Fibroblast of lung (primary cell): ENCODE results near the gene EIF3B. TPM values are rescaled to one million over a fixed set of nuclear protein-coding genes. Genes with fewer than 3 reads are reported as not detected.

Experiments
- DNase-seq, 2 donors: peaks; one replicate each; pipeline versions ENCODE4 v3.0.0 to v3.0.0-alpha.2; 2010; ENCODE audit warnings: low read depth in 2 of 2
- H2AFZ ChIP-seq: 2 replicates; pipeline ENCODE4 v1.5.1; 2012; ENCODE audit warnings: low read length, control low read depth, inconsistent platforms
- H3K27ac ChIP-seq: 2 replicates; pipeline ENCODE4 v1.5.1; 2011; ENCODE audit warnings: low read length, control low read depth; ENCODE audit not compliant: insufficient read depth
- H3K27me3 ChIP-seq: 2 replicates; pipeline ENCODE4 v1.5.1; 2011; ENCODE audit warnings: mild to moderate bottlenecking, low read length; ENCODE audit not compliant: control insufficient read depth, insufficient read depth
- H3K36me3 ChIP-seq: 2 replicates; pipeline ENCODE4 v1.5.1; 2011; ENCODE audit warnings: low read length; ENCODE audit not compliant: control insufficient read depth, insufficient read depth
- H3K4me1 ChIP-seq: 2 replicates; pipeline ENCODE4 v1.5.1; 2011; ENCODE audit warnings: low read length; ENCODE audit not compliant: control insufficient read depth, insufficient read depth; ENCODE audit errors: extremely low read depth
- H3K4me2 ChIP-seq: 2 replicates; pipeline ENCODE4 v1.5.1; 2011; ENCODE audit warnings: low read length, control low read depth; ENCODE audit not compliant: insufficient read depth; ENCODE audit errors: extremely low read depth
- H3K4me3 ChIP-seq, 4 experiments: fragments of 200-600 bp in 1 of 4; sonication (generic) in 1 of 4; replicated peaks in 1 of 4; 2 replicates each; pipeline ENCODE4 v1.5.1; 2011 to 2016; ENCODE audit warnings: low read length in 4 of 4, low read depth in 3 of 4, mild to moderate bottlenecking in 3 of 4, control low read depth in 2 of 4, inconsistent platforms in 1 of 4, mixed read lengths in 1 of 4; ENCODE audit not compliant: insufficient read depth in 1 of 4; ENCODE audit errors: control extremely low read depth in 1 of 4
- H3K79me2 ChIP-seq: 2 replicates; pipeline ENCODE4 v1.5.1; 2012; ENCODE audit warnings: mild to moderate bottlenecking, low read length, inconsistent platforms; ENCODE audit not compliant: control insufficient read depth, insufficient read depth
- H3K9ac ChIP-seq: 2 replicates; pipeline ENCODE4 v1.5.1; 2011; ENCODE audit warnings: mild to moderate bottlenecking, low read length, control low read depth; ENCODE audit not compliant: insufficient read depth
- H3K9me3 ChIP-seq: 2 replicates; pipeline ENCODE4 v1.5.1; 2012; ENCODE audit warnings: low read depth, low read length; ENCODE audit not compliant: control insufficient read depth, insufficient read depth
- H4K20me1 ChIP-seq: 2 replicates; pipeline ENCODE4 v1.5.1; 2011; ENCODE audit warnings: low read length; ENCODE audit not compliant: control insufficient read depth, insufficient read depth; ENCODE audit errors: extremely low read depth
- CTCF ChIP-seq, 2 donors: IDR thresholded peaks in 1 of 2; conservative IDR thresholded peaks in 1 of 2; 1 replicate in 1 of 2; 2 replicates in 1 of 2; pipeline ENCODE4 v1.5.1; 2011 to 2012; ENCODE audit warnings: low read length in 2 of 2, control low read depth in 1 of 2, inconsistent platforms in 1 of 2, low read depth in 1 of 2, mild to moderate bottlenecking in 1 of 2
- EZH2 ChIP-seq: IDR thresholded peaks from 2 replicates; pipeline ENCODE4 v1.5.1; 2012; ENCODE audit warnings: low read length, control low read depth, mild to moderate bottlenecking; ENCODE audit errors: missing control alignments
- polyA plus RNA-seq, 2 donors: library from polyadenylated mRNA; depleted of rRNA in 1 of 2; stranded (reverse) in 1 of 2; unstranded in 1 of 2; fragments of >200 nt; gene quantifications; 2 replicates each; pipeline ENCODE4 v1.2.1, GENCODE V29; 2011 to 2012; ENCODE audit warnings: missing spikeins in 1 of 2
- total RNA-seq: library from RNA; depleted of rRNA; stranded (reverse); fragments of >200 nt; gene quantifications from 2 replicates; pipeline ENCODE4 v1.2.1, GENCODE V29; 2014

The EIF3B gene
- total and polyA plus RNA-seq, 2 donors (not counting 1 experiment from before 2014, with no cell fraction given): 92.8 to 133 TPM

GRCh38 chr7:2379821-2380450 lies 25.3 kb downstream of the EIF3B start:
- no peak for TF ChIP-seq EZH2
- no peak for TF ChIP-seq CTCF (conservative IDR thresholded peaks at IDR 0.05 in 1 of 2, IDR thresholded peaks at IDR 0.05 in 1 of 2; ENCODE audit: low read depth in 1 of 2, low read length in 2 of 2)
- no peaks in the 10 kb centered on the region for H4K20me1 ChIP-seq
- H3K36me3 ChIP-seq: peaks cover 40% of the 10 kb centered on the region
- H3K9me3 ChIP-seq: no peaks in the 10 kb centered on the region
- H3K9ac ChIP-seq: no peak overlapping the region
- H3K79me2 ChIP-seq: peaks cover 13% of the 10 kb centered on the region
- no peak overlapping the region for H3K27ac ChIP-seq
- H3K4me1 ChIP-seq: no peaks in the 10 kb centered on the region
- H3K27me3 ChIP-seq: no peaks in the 10 kb centered on the region
- H2AFZ ChIP-seq: no peak overlapping the region
- no peak for DNase-seq
- no peak overlapping the region for H3K4me2 ChIP-seq
- H3K4me3 ChIP-seq: no peak overlapping the region

- H3K9me3 ChIP-seq: no peaks in the 10 kb centered on the region
- H3K36me3 ChIP-seq: peaks cover 36% of the 10 kb centered on the region
- H3K79me2 ChIP-seq: peaks cover 10% of the 10 kb centered on the region
- no peak overlapping the region for H3K9ac ChIP-seq
- H3K27me3 ChIP-seq: no peaks in the 10 kb centered on the region
- H3K27ac ChIP-seq: no peak overlapping the region
- no peak for DNase-seq
- no peaks in the 10 kb centered on the region for H4K20me1 ChIP-seq
- H3K4me1 ChIP-seq: no peaks in the 10 kb centered on the region
- no peak overlapping the region for H3K4me2 ChIP-seq
- H2AFZ ChIP-seq: no peak overlapping the region
- TF ChIP-seq EZH2: no peak
- TF ChIP-seq CTCF (conservative IDR thresholded peaks at IDR 0.05 in 1 of 2, IDR thresholded peaks at IDR 0.05 in 1 of 2; ENCODE audit: low read depth in 1 of 2, low read length in 2 of 2): no peak
- H3K4me3 ChIP-seq: no peak overlapping the region
These were observed 25.8 kb downstream of the EIF3B start for GRCh38 chr7:2380461-2380860.

- TF ChIP-seq EZH2: no peak
- TF ChIP-seq CTCF (conservative IDR thresholded peaks at IDR 0.05 in 1 of 2, IDR thresholded peaks at IDR 0.05 in 1 of 2; ENCODE audit: low read depth in 1 of 2, low read length in 2 of 2): no peak
- DNase-seq: no peak
- H3K36me3 ChIP-seq: peaks cover 33% of the 10 kb centered on the region
- no peak overlapping the region for H3K27ac ChIP-seq
- H3K9ac ChIP-seq: no peak overlapping the region
- H3K79me2 ChIP-seq: peaks cover 8% of the 10 kb centered on the region
- no peaks in the 10 kb centered on the region for H3K27me3 ChIP-seq
- no peaks in the 10 kb centered on the region for H3K4me1 ChIP-seq
- no peaks in the 10 kb centered on the region for H4K20me1 ChIP-seq
- H2AFZ ChIP-seq: no peak overlapping the region
- H3K9me3 ChIP-seq: no peaks in the 10 kb centered on the region
- H3K4me2 ChIP-seq: no peak overlapping the region
- no peak overlapping the region for H3K4me3 ChIP-seq
These were observed 26.6 kb downstream of the EIF3B start for GRCh38 chr7:2381227-2381626.
